Stimulated activated CD4-positive, alpha-beta T cell treated with anti-CD3 and anti-CD28 coated beads, Interleukin-1b, Interleukin-23, amount 100 ng/mL, for 1 hour (primary cell): ENCODE measurements around the gene PTPRN2.

ENCODE experiments used
- DNase-seq, 2 donors: peaks; one replicate each; pipeline ENCODE4 v3.0.0-alpha.2; 2020; ENCODE audit warnings: low read depth in 2 of 2

PTPRN2 gene

GRCh38 chr7:158401295-158401694, 186.3 kb downstream of the PTPRN2 start:
- DNase-seq, result no peak

- DNase-seq, result no peak
Measured at GRCh38 chr7:158400601-158401225, 186.9 kb downstream of the PTPRN2 start.

- no peak for DNase-seq
Measured at GRCh38 chr7:158399762-158400161, 187.9 kb downstream of the PTPRN2 start.

GRCh38 chr7:158398750-158399149, 188.9 kb downstream of the PTPRN2 start:
- no peak for DNase-seq

GRCh38 chr7:158397885-158398284, 189.7 kb downstream of the PTPRN2 start:
- no peak for DNase-seq

- DNase-seq, result no peak
Measured at GRCh38 chr7:158396982-158397862, 190.4 kb downstream of the PTPRN2 start.

GRCh38 chr7:158396301-158396905, 191.2 kb downstream of the PTPRN2 start:
- no peak for DNase-seq

GRCh38 chr7:158395780-158396278, 191.8 kb downstream of the PTPRN2 start:
- no peak for DNase-seq

GRCh38 chr7:158395349-158395748, 192.3 kb downstream of the PTPRN2 start:
- DNase-seq, result no peak

GRCh38 chr7:158394936-158395335, 192.7 kb downstream of the PTPRN2 start:
- DNase-seq, result peak in 1 of 2 donors; percentile 28

GRCh38 chr7:158393926-158394625, 193.5 kb downstream of the PTPRN2 start:
- no peak for DNase-seq

- DNase-seq, result no peak
Measured at GRCh38 chr7:158392251-158392650, 195.4 kb downstream of the PTPRN2 start.

- no peak for DNase-seq
Measured at GRCh38 chr7:158391541-158391940, 196.1 kb downstream of the PTPRN2 start.

- DNase-seq, result no peak
Measured at GRCh38 chr7:158391141-158391540, 196.5 kb downstream of the PTPRN2 start.

GRCh38 chr7:158390460-158390859, 197.2 kb downstream of the PTPRN2 start:
- no peak for DNase-seq

- no peak for DNase-seq
Measured at GRCh38 chr7:158389514-158390425, 197.9 kb downstream of the PTPRN2 start.

- DNase-seq, result no peak
Measured at GRCh38 chr7:158388928-158389327, 198.7 kb downstream of the PTPRN2 start.

- no peak for DNase-seq
Measured at GRCh38 chr7:158388072-158388471, 199.6 kb downstream of the PTPRN2 start.

GRCh38 chr7:158387546-158387891, 200.1 kb downstream of the PTPRN2 start:
- no peak for DNase-seq

GRCh38 chr7:158386866-158387545, 200.6 kb downstream of the PTPRN2 start:
- DNase-seq, result no peak

GRCh38 chr7:158386355-158386618, 201.3 kb downstream of the PTPRN2 start:
- DNase-seq, result no peak
